GM23338 (cell line): Measurements from ENCODE around the gene BRAP.
"Not testable (repeated sequence)": the region's sequence is repeated elsewhere in the genome, so short reads cannot be mapped to it uniquely, and the experiment has no call there.

Experiments
- CTCF ChIP-seq, 2 experiments: fragments of 200-600 bp in 1 of 2; sonication (generic) in 1 of 2; conservative IDR thresholded peaks; 2 replicates each; pipeline versions ENCODE4 v1.5.1 to v1.6.1; 2016 to 2017; ENCODE audit warnings: antibody characterized with exemption in 2 of 2, low read depth in 2 of 2, mild to moderate bottlenecking in 2 of 2, moderate library complexity in 1 of 2
- POLR2AphosphoS5 ChIP-seq: IDR thresholded peaks from 2 replicates; pipeline ENCODE4 v1.6.1; 2016; ENCODE audit warnings: antibody characterized with exemption, low read depth

GRCh38 chr12:111595341-111595835 lies 90.4 kb downstream of the BRAP start:
- TF ChIP-seq CTCF (conservative IDR thresholded peaks at IDR 0.05; ENCODE audit: low read depth in 2 of 2); POLR2AphosphoS5: not testable (repeated sequence)
